GM23338 (cell line): ENCODE data around the gene MCAT.

ENCODE experiments used
- CTCF ChIP-seq, 2 experiments: fragments of 200-600 bp in 1 of 2; sonication (generic) in 1 of 2; conservative IDR thresholded peaks; 2 replicates each; pipeline versions ENCODE4 v1.5.1 to v1.6.1; 2016 to 2017; ENCODE audit warnings: antibody characterized with exemption in 2 of 2, low read depth in 2 of 2, mild to moderate bottlenecking in 2 of 2, moderate library complexity in 1 of 2
- EZH2phosphoT487 ChIP-seq: fragments of 200-600 bp; sonication (generic); IDR thresholded peaks from one replicate; pipeline ENCODE4 v1.8.1; 2018; ENCODE audit warnings: antibody characterized with exemption; ENCODE audit not compliant: unreplicated experiment
- ZNF114 ChIP-seq: fragments of 250-450 bp; sonication (Bioruptor Pico); IDR thresholded peaks from 2 replicates; pipeline ENCODE4 v1.5.0; 2020; ENCODE audit warnings: mild to moderate bottlenecking, moderate library complexity

GRCh38 chr22:43152003-43152356 is 8.8 kb upstream of the MCAT start:
- TF ChIP-seq ZNF114 (CRISPR knock-in tag) (no peak), CTCF (conservative IDR thresholded peaks at IDR 0.05; ENCODE audit: low read depth in 2 of 2) (no peak), EZH2phosphoT487 (no peak)
